Measurements from ENCODE around the gene AKAP7. TPM values are rescaled to one million over a fixed set of nuclear protein-coding genes. Genes with fewer than 3 reads are reported as not detected.

AKAP7 gene
- total RNA-seq, 1 donor from 2014 or later: 15.5 TPM

DNA sequence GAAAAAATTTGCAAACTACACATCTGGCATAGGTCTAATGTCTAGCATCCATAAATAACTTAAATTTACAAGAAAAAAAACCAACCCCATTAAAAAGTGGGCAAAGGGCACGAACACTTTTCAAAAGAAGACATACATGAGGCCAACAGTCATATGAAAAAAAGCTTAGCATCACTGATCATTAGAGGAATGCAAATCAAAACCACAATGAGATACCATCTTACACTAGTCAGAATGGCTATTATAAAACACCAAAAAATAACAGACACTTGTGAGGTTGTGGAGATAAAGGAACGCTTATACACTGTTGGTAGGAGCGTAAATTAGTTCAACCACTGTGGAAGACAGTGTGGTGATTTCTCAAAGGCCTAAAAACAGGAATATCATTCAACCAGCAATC is 38.5 kb upstream of the AKAP7 start:
- Mint-ChIP-seq H3K4me3 (no peak overlapping the region), H3K9me3 (peaks cover 14% of the 10 kb centered on the region), H3K27ac (no peak overlapping the region), H3K36me3 (no peaks in the 10 kb centered on the region), H3K27me3 (ENCODE audit: insufficient read depth, low read depth) (no peaks in the 10 kb centered on the region), H3K4me1 (no peaks in the 10 kb centered on the region)
- Histone ChIP-seq H2AFZ (replicated peaks) (no peak overlapping the region), H3K9me3 (ENCODE audit: low read depth) (peaks cover 6% of the 10 kb centered on the region), H3K9ac (no peak overlapping the region), H3K27me3 (no peaks in the 10 kb centered on the region), H3K4me3 (no peak overlapping the region), H3K4me2 (no peak overlapping the region), H3K4me1 (no peaks in the 10 kb centered on the region), H3K27ac (no peak overlapping the region), H3F3A (ENCODE audit: low read depth) (no peaks in the 10 kb centered on the region), H3K79me2 (ENCODE audit: low read depth) (no peaks in the 10 kb centered on the region), H4K20me1 (ENCODE audit: low read depth) (no peaks in the 10 kb centered on the region), H3K36me3 (no peaks in the 10 kb centered on the region)
- no peak for DNase-seq (ENCODE audit: low spot score)
- TF ChIP-seq EZH2phosphoT487 (IDR thresholded peaks at IDR 0.05) (no peak), EZH2 (IDR thresholded peaks at IDR 0.05) (no peak), CTCF (IDR thresholded peaks at IDR 0.05) (no peak)

DNA sequence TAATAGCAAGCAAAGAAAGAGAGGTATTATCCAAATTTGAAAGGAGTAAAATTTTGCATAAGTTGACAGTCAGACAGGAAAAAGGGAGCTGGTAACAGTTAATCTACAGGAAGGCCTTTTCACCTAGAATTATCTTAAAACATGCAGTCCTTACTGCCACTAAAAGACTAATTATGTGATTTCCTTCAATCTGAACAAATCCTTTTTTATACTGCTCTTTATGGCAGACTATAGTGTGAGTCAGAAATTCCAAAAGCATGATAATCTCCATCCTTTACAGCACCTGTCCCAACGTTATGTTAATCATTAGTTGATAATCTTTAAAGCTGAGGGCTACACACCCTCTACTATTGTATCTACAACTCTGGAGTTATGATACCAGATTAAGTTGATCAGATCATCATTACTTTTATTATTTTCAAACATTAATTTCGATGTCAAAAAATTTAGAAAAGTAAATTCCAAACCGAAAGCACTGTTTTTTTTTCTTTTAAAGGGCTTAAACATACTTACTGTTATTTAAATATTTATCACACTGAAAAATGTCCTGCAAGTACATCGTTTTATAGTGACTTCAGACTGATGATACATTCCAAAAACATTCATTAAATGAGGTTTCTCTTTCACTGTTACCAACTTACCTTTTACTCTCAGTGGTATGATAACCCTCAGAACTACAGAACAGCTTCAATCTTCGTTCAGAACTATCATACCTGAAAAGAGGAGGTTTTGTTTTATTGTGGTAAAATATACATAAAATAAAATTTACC is 33.2 kb upstream of the AKAP7 start:
- Histone ChIP-seq H3K4me3 (no peak overlapping the region), H3K27ac (no peak overlapping the region), H3K4me1 (no peaks in the 10 kb centered on the region), H3F3A (ENCODE audit: low read depth) (no peaks in the 10 kb centered on the region), H3K79me2 (ENCODE audit: low read depth) (no peaks in the 10 kb centered on the region), H3K27me3 (no peaks in the 10 kb centered on the region), H2AFZ (replicated peaks) (no peak overlapping the region), H3K36me3 (no peaks in the 10 kb centered on the region), H3K9ac (no peak overlapping the region), H3K4me2 (no peak overlapping the region), H4K20me1 (ENCODE audit: low read depth) (no peaks in the 10 kb centered on the region), H3K9me3 (ENCODE audit: low read depth) (peaks cover 6% of the 10 kb centered on the region)
- DNase-seq (ENCODE audit: low spot score): no peak
- no peak overlapping the region for H3K4me3 Mint-ChIP-seq
- H3K27ac Mint-ChIP-seq: no peak overlapping the region
- no peaks in the 10 kb centered on the region for H3K27me3 Mint-ChIP-seq (ENCODE audit: insufficient read depth, low read depth)
- no peaks in the 10 kb centered on the region for H3K4me1 Mint-ChIP-seq
- peaks cover 8% of the 10 kb centered on the region for H3K9me3 Mint-ChIP-seq
- no peak for TF ChIP-seq EZH2phosphoT487 (IDR thresholded peaks at IDR 0.05)
- TF ChIP-seq CTCF (IDR thresholded peaks at IDR 0.05): no peak
- no peak for TF ChIP-seq EZH2 (IDR thresholded peaks at IDR 0.05)
- H3K36me3 Mint-ChIP-seq: no peaks in the 10 kb centered on the region

DNA sequence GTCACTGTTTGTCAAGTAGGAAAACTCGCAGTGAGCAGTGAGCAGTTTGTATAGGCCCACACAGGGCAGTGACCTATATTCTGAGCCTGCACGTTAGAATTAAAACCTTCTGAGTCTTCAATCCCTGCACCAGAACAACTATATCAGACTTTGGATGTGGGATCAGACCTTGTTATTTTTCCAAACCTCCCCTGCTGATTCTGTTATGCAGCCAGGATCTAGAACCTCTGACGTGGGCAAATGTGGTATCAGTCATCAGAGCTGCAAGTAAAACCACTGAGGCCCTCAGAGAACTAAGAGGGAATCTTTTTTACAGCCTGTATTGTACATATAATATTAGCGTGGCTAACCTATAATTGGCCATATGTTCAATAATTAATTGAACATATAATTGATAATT is 32.0 kb upstream of the AKAP7 start:
- no peak overlapping the region for H3K4me3 Mint-ChIP-seq
- H3K4me2 ChIP-seq: no peak overlapping the region
- H3K9ac ChIP-seq: no peak overlapping the region
- H3K4me1 Mint-ChIP-seq: no peaks in the 10 kb centered on the region
- H4K20me1 ChIP-seq (ENCODE audit: low read depth): no peaks in the 10 kb centered on the region
- H3K9me3 Mint-ChIP-seq: peaks cover 8% of the 10 kb centered on the region
- DNase-seq (ENCODE audit: low spot score): no peak
- no peak overlapping the region for H3K27ac Mint-ChIP-seq
- H3K27me3 Mint-ChIP-seq (ENCODE audit: insufficient read depth, low read depth): no peaks in the 10 kb centered on the region
- H3K4me3 ChIP-seq: no peak overlapping the region
- no peak overlapping the region for H3K27ac ChIP-seq
- no peaks in the 10 kb centered on the region for H3K4me1 ChIP-seq
- no peak overlapping the region for H2AFZ ChIP-seq (replicated peaks)
- no peak for TF ChIP-seq EZH2 (IDR thresholded peaks at IDR 0.05)
- TF ChIP-seq CTCF (IDR thresholded peaks at IDR 0.05): no peak
- TF ChIP-seq EZH2phosphoT487 (IDR thresholded peaks at IDR 0.05): no peak
- H3K9me3 ChIP-seq (ENCODE audit: low read depth): peaks cover 6% of the 10 kb centered on the region
- no peaks in the 10 kb centered on the region for H3K79me2 ChIP-seq (ENCODE audit: low read depth)
- H3K27me3 ChIP-seq: no peaks in the 10 kb centered on the region
- H3F3A ChIP-seq (ENCODE audit: low read depth): no peaks in the 10 kb centered on the region
- H3K36me3 ChIP-seq: no peaks in the 10 kb centered on the region
- H3K36me3 Mint-ChIP-seq: no peaks in the 10 kb centered on the region
